GM18519 (cell line): ENCODE measurements around the gene PBLD.
"Not testable (repeated sequence)": the region's sequence is repeated elsewhere in the genome, so short reads cannot be mapped to it uniquely, and the experiment has no call there.

Experiments used
- ATAC-seq: cut with Tn5 transposase; IDR thresholded peaks from one replicate; pipeline ENCODE4 v1.9.1; 2021; ENCODE audit warnings: mild to moderate bottlenecking, moderate library complexity; ENCODE audit not compliant: unreplicated experiment, low FRiP score

Gene PBLD

GRCh38 chr10:68284062-68285001, 48.4 kb downstream of the PBLD start:
- ATAC-seq = no peak

DNA sequence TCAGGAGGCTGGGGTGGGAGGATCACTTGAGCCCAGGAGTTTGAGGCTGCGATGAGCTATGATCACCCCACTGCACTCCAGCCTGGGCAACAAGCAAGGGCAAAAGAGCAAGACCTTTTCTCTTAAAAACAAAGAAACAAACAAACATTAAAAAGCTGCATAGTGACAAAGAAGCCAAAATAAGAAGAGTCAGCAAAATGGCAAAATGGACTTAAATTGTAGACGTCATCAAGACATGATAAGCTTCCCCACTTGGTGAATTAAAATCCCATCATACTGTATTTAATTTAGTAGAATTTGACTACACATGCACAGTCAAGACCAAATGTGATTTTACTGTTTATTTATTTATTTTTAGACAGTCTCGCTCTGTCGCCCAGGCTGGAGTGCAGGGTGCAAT, 52.0 kb downstream of the PBLD start:
- no peak for ATAC-seq

GRCh38 chr10:68278906-68279753, 53.6 kb downstream of the PBLD start:
- not testable (repeated sequence) for ATAC-seq

- ATAC-seq = not testable (repeated sequence)
Observed at GRCh38 chr10:68277814-68278213, 54.9 kb downstream of the PBLD start.

DNA sequence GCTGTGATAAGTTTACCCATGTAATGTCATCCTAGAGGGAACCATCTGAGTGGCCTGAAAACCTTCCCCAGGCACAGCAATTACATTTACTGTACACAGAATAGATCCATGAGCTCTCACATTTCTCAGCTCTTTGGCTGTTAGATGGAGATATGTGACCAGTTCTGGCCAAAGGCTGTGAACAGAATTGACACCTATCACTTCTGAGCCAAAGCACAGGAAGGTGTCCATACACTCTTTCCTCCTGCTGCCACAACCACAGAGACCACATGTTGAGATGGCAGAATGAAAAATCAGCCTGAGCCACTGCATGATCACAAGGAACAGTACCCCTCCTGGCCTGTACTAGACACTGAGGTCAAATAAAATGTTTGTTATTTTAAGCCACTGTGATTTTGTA, 56.5 kb downstream of the PBLD start:
- no peak for ATAC-seq

GRCh38 chr10:68275600-68276126, 57.1 kb downstream of the PBLD start:
- ATAC-seq = no peak

DNA sequence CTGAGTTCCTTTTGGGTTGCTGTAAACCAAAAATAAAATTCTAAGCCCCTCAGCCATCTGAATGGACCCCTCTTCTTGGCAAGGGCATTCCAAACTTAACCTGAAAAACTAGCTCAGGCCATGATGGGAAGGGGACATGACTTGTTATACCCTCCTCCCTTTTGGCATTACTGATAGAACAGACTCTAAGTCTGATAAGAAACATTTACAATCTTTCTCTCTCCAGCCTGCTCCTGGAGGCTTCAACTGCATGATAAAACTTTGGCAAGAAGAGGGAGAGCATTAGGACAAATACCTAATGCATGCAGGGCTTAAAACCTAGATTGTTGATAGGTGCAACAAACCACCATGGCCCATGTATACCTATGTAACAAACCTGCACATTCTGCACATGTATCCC, 59.9 kb downstream of the PBLD start:
- no peak for ATAC-seq

GRCh38 chr10:68271196-68271882, 61.4 kb downstream of the PBLD start:
- no peak for ATAC-seq

GRCh38 chr10:68269562-68270290, 63.0 kb downstream of the PBLD start:
- ATAC-seq = no peak

- no peak for ATAC-seq
Observed at GRCh38 chr10:68261132-68261856, 71.4 kb downstream of the PBLD start.

- no peak for ATAC-seq
Observed at GRCh38 chr10:68253346-68253745, 79.4 kb downstream of the PBLD start.

GRCh38 chr10:68251625-68252495, 80.9 kb downstream of the PBLD start:
- ATAC-seq = no peak

GRCh38 chr10:68251151-68251550, 81.6 kb downstream of the PBLD start:
- ATAC-seq = no peak

DNA sequence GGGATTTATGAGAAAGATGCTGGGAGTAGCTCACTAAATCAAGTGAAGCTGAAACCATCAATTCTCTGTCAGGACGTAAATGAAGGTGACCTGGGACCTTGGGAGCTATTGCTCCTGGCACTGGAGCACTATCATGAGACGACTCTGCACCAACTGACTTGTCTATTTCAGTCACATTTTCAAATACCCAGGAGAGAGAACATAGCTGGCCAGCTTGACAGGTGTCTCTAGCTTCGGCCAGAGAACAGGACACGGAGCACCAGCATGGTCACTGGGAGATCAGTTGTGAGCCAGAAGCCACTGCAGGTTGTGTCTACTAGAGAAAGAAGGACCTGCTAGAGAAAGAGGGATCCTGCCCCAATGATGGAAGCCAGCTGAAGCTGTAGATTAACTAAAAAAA, 83.4 kb downstream of the PBLD start:
- ATAC-seq = no peak

GRCh38 chr10:68247931-68248330, 84.8 kb downstream of the PBLD start:
- no peak for ATAC-seq

DNA sequence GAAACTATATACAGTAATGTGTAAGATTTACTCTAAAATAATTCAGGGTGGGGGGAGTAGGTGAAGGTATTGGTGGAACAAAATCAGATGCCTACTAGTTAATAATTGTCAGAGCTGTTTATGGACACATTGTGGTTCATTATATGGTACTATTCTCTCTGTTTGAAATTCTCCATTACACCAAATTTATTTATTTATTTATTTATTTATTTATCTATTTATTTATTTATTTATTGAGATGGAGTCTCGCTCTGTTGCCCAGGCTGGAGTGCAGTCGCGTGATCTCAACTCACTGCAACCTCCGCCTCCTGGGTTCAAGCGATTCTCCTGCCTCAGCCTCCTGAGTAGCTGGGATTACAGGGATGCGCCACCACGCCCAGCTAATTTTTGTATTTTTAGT, 86.3 kb downstream of the PBLD start:
- ATAC-seq = not testable (repeated sequence)

- ATAC-seq = no peak
Observed at GRCh38 chr10:68242051-68242450, 90.7 kb downstream of the PBLD start.

DNA sequence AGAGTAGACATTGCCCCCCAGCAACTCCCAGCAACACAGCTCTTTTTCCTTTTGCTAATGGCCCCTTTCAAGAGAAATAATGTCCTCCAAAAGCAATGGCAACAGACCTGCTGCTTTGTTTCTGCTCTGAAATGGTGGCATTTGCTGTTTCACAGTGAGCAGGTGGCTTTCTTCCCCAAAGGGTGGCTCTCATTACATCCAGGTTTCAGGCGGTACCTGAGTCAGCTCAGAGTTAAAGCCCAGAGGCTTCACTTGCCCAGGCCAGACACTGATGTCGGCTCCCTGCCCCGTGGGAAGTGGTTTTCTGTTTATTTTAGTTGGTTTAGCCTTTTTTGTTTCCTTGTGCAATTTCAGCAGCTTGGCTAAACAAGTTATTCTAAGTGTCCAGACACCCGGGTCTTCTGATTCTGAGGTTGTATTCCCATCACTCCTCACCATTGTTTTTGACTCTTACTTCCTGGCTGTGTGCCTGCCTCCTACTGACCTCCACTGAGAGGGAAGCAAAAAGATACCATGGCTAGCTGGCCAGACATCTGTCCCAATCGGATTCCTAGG, 93.1 kb downstream of the PBLD start:
- no peak for ATAC-seq
